H1 (cell line): ENCODE data around the gene CPNE8. TPM values are rescaled to one million over a fixed set of nuclear protein-coding genes. Genes with fewer than 3 reads are reported as not detected.

Experiments
- CTCF ChIA-PET: fragments of 300-600 bp; sonication (Branson Sonifier 250); formaldehyde crosslinking; loops from one replicate; lab custom pipeline; 2021; ENCODE audit not compliant: partially characterized antibody; lab: Charles Lee
- POLR2A ChIA-PET: fragments of 300-600 bp; sonication (Branson Sonifier 250); formaldehyde crosslinking; loops from one replicate; lab custom pipeline; 2021; ENCODE audit warnings: inconsistent platforms; ENCODE audit not compliant: partially characterized antibody; lab: Charles Lee
- DNase-seq, 2 experiments: peaks; one replicate each; pipeline versions ENCODE4 v3.0.0 to v3.0.0-alpha.2; 2010 to 2022; ENCODE audit warnings: low spot score in 2 of 2, low read depth in 1 of 2, mixed read lengths in 1 of 2
- FAIRE-seq: peaks from 2 replicates; lab custom pipeline; 2011; peaks lifted over from hg19 to GRCh38; lab: Jason Lieb, UNC
- H2AFZ ChIP-seq: 2 replicates; pipeline ENCODE4 v1.8.1; 2012; ENCODE audit warnings: low read length, inconsistent platforms
- H2AK5ac ChIP-seq: 2 replicates; pipeline ENCODE4 v1.6.1; 2013; ENCODE audit warnings: low read depth, low read length
- H2BK120ac ChIP-seq: replicated peaks from 2 replicates; pipeline ENCODE3; 2013; ENCODE audit warnings: low read depth, low read length, inconsistent platforms
- H2BK12ac ChIP-seq: 2 replicates; pipeline ENCODE4 v1.6.1; 2013; ENCODE audit warnings: low read depth, low read length
- H2BK15ac ChIP-seq: 2 replicates; pipeline ENCODE4 v1.6.1; 2013; ENCODE audit warnings: low read length
- H2BK20ac ChIP-seq: 2 replicates; pipeline ENCODE4 v1.6.1; 2013; ENCODE audit warnings: low read length
- H2BK5ac ChIP-seq: 2 replicates; pipeline ENCODE4 v1.6.1; 2013; ENCODE audit warnings: low read depth, low read length
- H3K14ac ChIP-seq: 2 replicates; pipeline ENCODE4 v1.6.1; 2013; ENCODE audit warnings: inconsistent platforms; ENCODE audit not compliant: insufficient read length
- H3K18ac ChIP-seq: 2 replicates; pipeline ENCODE4 v1.6.1; 2013; ENCODE audit warnings: low read length; ENCODE audit errors: extremely low read depth
- H3K23ac ChIP-seq: 2 replicates; pipeline ENCODE4 v1.6.1; 2013; ENCODE audit warnings: inconsistent platforms; ENCODE audit not compliant: insufficient read length
- H3K23me2 ChIP-seq: 2 replicates; pipeline ENCODE4 v1.6.1; 2013; ENCODE audit warnings: low read depth, low read length
- H3K27ac ChIP-seq: 2 replicates; pipeline ENCODE4 v1.6.1; 2011; ENCODE audit warnings: low read depth, low read length, inconsistent platforms
- H3K27me3 ChIP-seq, 4 experiments: replicated peaks in 1 of 4; 1 replicate in 1 of 4; 2 replicates in 3 of 4; pipeline versions ENCODE4 v1.6.1 to v1.8.1; 2011 to 2013; ENCODE audit warnings: low read length in 3 of 4, mild to moderate bottlenecking in 3 of 4, inconsistent platforms in 2 of 4, mixed read lengths in 2 of 4, moderate library complexity in 1 of 4; ENCODE audit not compliant: control insufficient read depth in 3 of 4, insufficient read depth in 3 of 4; ENCODE audit errors: extremely low read depth in 1 of 4
- H3K36me3 ChIP-seq, 4 experiments: 2 replicates each; pipeline versions ENCODE4 v1.6.1 to v1.8.1; 2011 to 2013; ENCODE audit warnings: mild to moderate bottlenecking in 4 of 4, low read length in 3 of 4, moderate library complexity in 2 of 4, control low read depth in 1 of 4, inconsistent platforms in 1 of 4; ENCODE audit not compliant: insufficient read depth in 4 of 4, control insufficient read depth in 2 of 4
- H3K4ac ChIP-seq: replicated peaks from 2 replicates; pipeline ENCODE3; 2013; ENCODE audit warnings: low read length, low read depth, mixed read lengths, inconsistent platforms; ENCODE audit not compliant: insufficient read length
- H3K4me1 ChIP-seq, 4 experiments: replicated peaks in 1 of 4; 1 replicate in 1 of 4; 2 replicates in 3 of 4; pipeline versions ENCODE4 v1.6.1 to v1.8.1; 2011 to 2013; ENCODE audit warnings: low read length in 3 of 4, inconsistent platforms in 2 of 4, mixed read lengths in 1 of 4; ENCODE audit not compliant: insufficient read depth in 4 of 4, control insufficient read depth in 3 of 4
- H3K4me2 ChIP-seq, 2 experiments: 2 replicates each; pipeline versions ENCODE4 v1.6.1 to v1.8.1; 2011 to 2013; ENCODE audit warnings: low read depth in 2 of 2, low read length in 2 of 2, control low read depth in 1 of 2, inconsistent platforms in 1 of 2, mild to moderate bottlenecking in 1 of 2; ENCODE audit not compliant: insufficient read depth in 1 of 2
- H3K4me3 ChIP-seq, 4 experiments: fragments of 200-600, 300-600 bp in 1 of 4; sonication (generic), shearing (Covaris generic), sonication (Bioruptor Twin) in 1 of 4; 2 replicates each; pipeline versions ENCODE4 v1.5.1 to v1.8.1; 2011 to 2016; ENCODE audit warnings: low read length in 4 of 4, low read depth in 3 of 4, control low read depth in 2 of 4, inconsistent platforms in 2 of 4, mild to moderate bottlenecking in 2 of 4, mixed read lengths in 1 of 4, moderate library complexity in 1 of 4; ENCODE audit not compliant: insufficient read depth in 2 of 4; ENCODE audit errors: extremely low read depth in 1 of 4
- H3K56ac ChIP-seq: replicated peaks from 2 replicates; pipeline ENCODE3; 2013; ENCODE audit warnings: low read depth, mild to moderate bottlenecking, mixed read lengths, low read length, inconsistent platforms; ENCODE audit not compliant: insufficient read length
- H3K79me1 ChIP-seq: 2 replicates; pipeline ENCODE4 v1.6.1; 2013; ENCODE audit warnings: low read depth, low read length, control low read depth
- H3K79me2 ChIP-seq, 2 experiments: 2 replicates each; pipeline versions ENCODE4 v1.6.1 to v1.8.1; 2012 to 2013; ENCODE audit warnings: low read length in 2 of 2, mild to moderate bottlenecking in 2 of 2, inconsistent platforms in 1 of 2; ENCODE audit not compliant: insufficient read depth in 2 of 2, control insufficient read depth in 1 of 2
- H3K9ac ChIP-seq, 4 experiments: replicated peaks in 1 of 4; 1 replicate in 1 of 4; 2 replicates in 3 of 4; pipeline versions ENCODE4 v1.6.1 to v1.8.1; 2011 to 2013; ENCODE audit warnings: low read depth in 3 of 4, low read length in 3 of 4, control low read depth in 2 of 4, mild to moderate bottlenecking in 2 of 4, moderate library complexity in 2 of 4, inconsistent platforms in 1 of 4; ENCODE audit errors: extremely low read depth in 1 of 4
- H3K9me3 ChIP-seq, 2 experiments: 2 replicates each; pipeline versions ENCODE4 v1.6.1 to v1.8.1; 2012 to 2013; ENCODE audit warnings: mild to moderate bottlenecking in 2 of 2, moderate library complexity in 2 of 2, control low read depth in 1 of 2, inconsistent platforms in 1 of 2, low read depth in 1 of 2, low read length in 1 of 2, mixed read lengths in 1 of 2; ENCODE audit not compliant: insufficient read depth in 2 of 2
- H4K20me1 ChIP-seq, 2 experiments: replicated peaks in 1 of 2; 2 replicates each; pipeline versions ENCODE3 to v1.8.1; 2011 to 2013; ENCODE audit warnings: inconsistent platforms in 2 of 2, low read length in 2 of 2, mild to moderate bottlenecking in 1 of 2; ENCODE audit not compliant: insufficient read depth in 2 of 2, control insufficient read depth in 1 of 2
- H4K5ac ChIP-seq: 2 replicates; pipeline ENCODE4 v1.6.1; 2013; ENCODE audit warnings: low read length, low read depth, mixed read lengths, inconsistent platforms; ENCODE audit not compliant: insufficient read length
- H4K8ac ChIP-seq: 2 replicates; pipeline ENCODE4 v1.8.0; 2013; ENCODE audit warnings: mild to moderate bottlenecking, moderate library complexity, low read length, inconsistent platforms; ENCODE audit not compliant: insufficient read depth; ENCODE audit errors: extremely low read depth
- H4K91ac ChIP-seq: replicated peaks from 2 replicates; pipeline ENCODE3; 2013; ENCODE audit warnings: low read length, mixed read lengths, inconsistent platforms; ENCODE audit not compliant: insufficient read length
- WGBS, 2 experiments: shearing (Covaris generic) in 1 of 2; methylation state at CpG; one replicate each; pipeline versions ENCODE4 v1.1.6 to v1.1.7; 2013 to 2015; ENCODE audit warnings: low lambda C conversion rate in 2 of 2, mixed read lengths in 2 of 2, inconsistent platforms in 1 of 2, low coverage in 1 of 2, missing lambda C conversion rate in 1 of 2; ENCODE audit not compliant: insufficient replicate concordance in 2 of 2, insufficient coverage in 1 of 2, insufficient read length in 1 of 2; ENCODE audit errors: extremely low coverage in 1 of 2, missing lambda C conversion rate in 1 of 2; 5-methylcytosine and 5-hydroxymethylcytosine counted together
- polyA plus RNA-seq, 7 experiments: library from polyadenylated mRNA; depleted of rRNA in 3 of 7; stranded (reverse) in 5 of 7; unstranded in 2 of 7; fragments of >200 nt in 5 of 7; fragments of 200-250 nt in 2 of 7; gene quantifications; 1 replicate in 5 of 7; 2 replicates in 1 of 7; 4 replicates in 1 of 7; pipeline versions ENCODE4 v1.2.1 to v1.2.3, GENCODE V29; 2011 to 2013; ENCODE audit warnings: missing spikeins in 2 of 7, mixed read lengths in 2 of 7
- total RNA-seq: library from RNA; stranded (reverse); fragmentation: NEBNext Ultra II Directional; extraction: Animal tissue kit (Norgen Biotek cat#: 25700); gene quantifications from 2 replicates; pipeline ENCODE4 v1.2.1, GENCODE V29; 2021

The CPNE8 gene
- total and polyA plus RNA-seq, 2 of the 8 experiments (the other 6 are each of a cell fraction or from before 2014, with no cell fraction given) = 2.5 to 6.8 TPM

GRCh38 chr12:38638401-38638800 lies 267.0 kb downstream of the CPNE8 start:
- DNase-seq = no peak
- Histone ChIP-seq H3K27ac (no peak overlapping the region), H3K36me3 (no peaks in the 10 kb centered on the region), H2BK12ac (no peak overlapping the region), H3K9me3 (no peaks in the 10 kb centered on the region), H3K4ac (no peak overlapping the region), H3K23me2 (no peaks in the 10 kb centered on the region), H3K79me1 (no peaks in the 10 kb centered on the region), H4K5ac (no peak overlapping the region), H3K18ac (no peak overlapping the region), H3K79me2 (no peaks in the 10 kb centered on the region), H3K4me3 (no peak overlapping the region), H3K14ac (no peak overlapping the region), H2BK5ac (no peak overlapping the region), H3K27me3 (no peaks in the 10 kb centered on the region), H4K8ac (no peak overlapping the region), H3K23ac (no peak overlapping the region), H4K91ac (no peak overlapping the region), H3K4me1 (no peaks in the 10 kb centered on the region), H4K20me1 (no peaks in the 10 kb centered on the region), H3K4me2 (no peak overlapping the region), H2BK120ac (no peak overlapping the region), H2BK20ac (no peak overlapping the region), H3K9ac (no peak overlapping the region), H3K56ac (no peak overlapping the region), H2AFZ (no peak overlapping the region), H2BK15ac (no peak overlapping the region), H2AK5ac (no peak overlapping the region)
- WGBS, 2 experiments = 88% methylated on average over 2 of the region's 2 CpGs; no CpG with 5 or more reads in 1 of the 2 experiments
- FAIRE-seq = no peak
- POLR2A ChIA-PET = interaction anchor here (0.6 kb wide), 1 partner anchor 11 kb away, joined by 3 read pairs; no protein-coding TSS in a partner anchor
- CTCF ChIA-PET = no interaction called here
